K562 (cell line): ENCODE data around the gene TSC22D2.

ENCODE experiments used
- CEBPB ChIP-seq: fragments of 450-650 bp; IDR thresholded peaks from 2 replicates; pipeline ENCODE4 v1.6.1; 2016; ENCODE audit warnings: missing genetic modification characterization, missing compliant biosample characterization
- EZH2 ChIP-seq: IDR thresholded peaks from 2 replicates; pipeline ENCODE4 v1.6.1; 2012; ENCODE audit warnings: low read depth, mild to moderate bottlenecking, inconsistent platforms, low read length, borderline replicate concordance
- FOSL1 ChIP-seq: fragments of 200-800 bp; sonication (Bioruptor generic); conservative IDR thresholded peaks from 2 replicates; pipeline ENCODE4 v1.6.1; 2016; ENCODE audit warnings: missing genetic modification characterization, missing compliant biosample characterization
- GATA2 ChIP-seq: sonication (generic); formaldehyde crosslinking; IDR thresholded peaks from 2 replicates; pipeline ENCODE4 v1.4.0; 2020; ENCODE audit warnings: mild to moderate bottlenecking, missing genetic modification reagents
- KAT8 ChIP-seq: fragments of 450-650 bp; IDR thresholded peaks from 2 replicates; pipeline ENCODE4 v1.6.1; 2016; ENCODE audit warnings: low read depth, mild to moderate bottlenecking
- NFIX ChIP-seq: fragments of 250-450 bp; sonication (Bioruptor Pico); IDR thresholded peaks from 2 replicates; pipeline ENCODE4 v1.4.0; 2020; ENCODE audit warnings: low read depth, mild to moderate bottlenecking, moderate library complexity
- NR1H2 ChIP-seq: sonication (generic); formaldehyde crosslinking; IDR thresholded peaks from 2 replicates; pipeline ENCODE4 v1.4.0; 2020; ENCODE audit warnings: mild to moderate bottlenecking, missing genetic modification reagents
- TARDBP ChIP-seq: fragments of 450-650 bp; IDR thresholded peaks from 2 replicates; pipeline ENCODE4 v1.6.1; 2016
- ZFP1 ChIP-seq: fragments of 450-650 bp; formaldehyde crosslinking; IDR thresholded peaks from 2 replicates; pipeline ENCODE4 v1.4.0; 2020; ENCODE audit warnings: mild to moderate bottlenecking, mixed read lengths
- TF ChIP-seq, protein P1 (sequence below), 3 experiments: IDR thresholded peaks in 2 of 3; conservative IDR thresholded peaks in 1 of 3; 2 replicates each; pipeline ENCODE4 v1.5.1; 2011 to 2012; ENCODE audit warnings: low read length in 3 of 3, mild to moderate bottlenecking in 3 of 3, control low read depth in 2 of 3, improper control_type of control experiment in 1 of 3, inconsistent platforms in 1 of 3, low read depth in 1 of 3, mixed read lengths in 1 of 3, moderate library complexity in 1 of 3; ENCODE audit not compliant: insufficient read depth in 2 of 3
- TF ChIP-seq, protein P2 (sequence below): fragments of 250-450 bp; sonication (Bioruptor Pico); IDR thresholded peaks from 2 replicates; pipeline ENCODE4 v1.9.0; 2021; ENCODE audit warnings: mild to moderate bottlenecking, inconsistent platforms

DNA sequence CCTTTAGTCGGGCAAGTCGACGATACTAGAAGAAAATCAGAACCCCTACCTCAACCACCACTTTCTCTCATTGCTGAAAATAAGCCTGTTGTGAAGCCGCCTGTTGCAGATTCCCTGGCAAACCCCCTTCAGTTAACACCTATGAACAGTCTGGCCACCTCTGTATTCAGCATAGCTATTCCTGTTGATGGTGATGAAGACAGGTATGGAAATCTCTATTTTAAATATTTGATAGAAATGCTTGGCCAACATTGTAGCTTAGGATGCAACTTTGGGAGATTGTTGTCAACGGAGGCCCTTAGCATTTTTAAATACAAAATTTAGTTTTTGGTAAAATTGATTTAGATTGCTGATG lies 3.0 kb downstream of the TSC22D2 start:
- TF ChIP-seq EZH2 (no peak), TARDBP (no peak), KAT8 (no peak), NR1H2 (no peak; the same call in 1 of the 2 replicates), FOSL1 (tag) (no peak), CEBPB (tag) (no peak), NFIX (CRISPR knock-in tag) (no peak), ZFP1 (CRISPR knock-in tag) (no peak), GATA2 (CRISPR knock-in tag) (no peak)
- TF ChIP-seq, protein P1, sequence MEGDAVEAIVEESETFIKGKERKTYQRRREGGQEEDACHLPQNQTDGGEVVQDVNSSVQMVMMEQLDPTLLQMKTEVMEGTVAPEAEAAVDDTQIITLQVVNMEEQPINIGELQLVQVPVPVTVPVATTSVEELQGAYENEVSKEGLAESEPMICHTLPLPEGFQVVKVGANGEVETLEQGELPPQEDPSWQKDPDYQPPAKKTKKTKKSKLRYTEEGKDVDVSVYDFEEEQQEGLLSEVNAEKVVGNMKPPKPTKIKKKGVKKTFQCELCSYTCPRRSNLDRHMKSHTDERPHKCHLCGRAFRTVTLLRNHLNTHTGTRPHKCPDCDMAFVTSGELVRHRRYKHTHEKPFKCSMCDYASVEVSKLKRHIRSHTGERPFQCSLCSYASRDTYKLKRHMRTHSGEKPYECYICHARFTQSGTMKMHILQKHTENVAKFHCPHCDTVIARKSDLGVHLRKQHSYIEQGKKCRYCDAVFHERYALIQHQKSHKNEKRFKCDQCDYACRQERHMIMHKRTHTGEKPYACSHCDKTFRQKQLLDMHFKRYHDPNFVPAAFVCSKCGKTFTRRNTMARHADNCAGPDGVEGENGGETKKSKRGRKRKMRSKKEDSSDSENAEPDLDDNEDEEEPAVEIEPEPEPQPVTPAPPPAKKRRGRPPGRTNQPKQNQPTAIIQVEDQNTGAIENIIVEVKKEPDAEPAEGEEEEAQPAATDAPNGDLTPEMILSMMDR (IDR thresholded peaks at IDR 0.05 in 2 of 3, conservative IDR thresholded peaks at IDR 0.05 in 1 of 3; ENCODE audit: insufficient read depth in 2 of 3, low read depth in 1 of 3, low read length in 3 of 3) = no peak
- TF ChIP-seq, protein P2, sequence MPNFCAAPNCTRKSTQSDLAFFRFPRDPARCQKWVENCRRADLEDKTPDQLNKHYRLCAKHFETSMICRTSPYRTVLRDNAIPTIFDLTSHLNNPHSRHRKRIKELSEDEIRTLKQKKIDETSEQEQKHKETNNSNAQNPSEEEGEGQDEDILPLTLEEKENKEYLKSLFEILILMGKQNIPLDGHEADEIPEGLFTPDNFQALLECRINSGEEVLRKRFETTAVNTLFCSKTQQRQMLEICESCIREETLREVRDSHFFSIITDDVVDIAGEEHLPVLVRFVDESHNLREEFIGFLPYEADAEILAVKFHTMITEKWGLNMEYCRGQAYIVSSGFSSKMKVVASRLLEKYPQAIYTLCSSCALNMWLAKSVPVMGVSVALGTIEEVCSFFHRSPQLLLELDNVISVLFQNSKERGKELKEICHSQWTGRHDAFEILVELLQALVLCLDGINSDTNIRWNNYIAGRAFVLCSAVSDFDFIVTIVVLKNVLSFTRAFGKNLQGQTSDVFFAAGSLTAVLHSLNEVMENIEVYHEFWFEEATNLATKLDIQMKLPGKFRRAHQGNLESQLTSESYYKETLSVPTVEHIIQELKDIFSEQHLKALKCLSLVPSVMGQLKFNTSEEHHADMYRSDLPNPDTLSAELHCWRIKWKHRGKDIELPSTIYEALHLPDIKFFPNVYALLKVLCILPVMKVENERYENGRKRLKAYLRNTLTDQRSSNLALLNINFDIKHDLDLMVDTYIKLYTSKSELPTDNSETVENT (CRISPR knock-in tag) = no peak
